Tongue (tissue), 1 donor: ENCODE measurements around the gene DHX38. TPM values are rescaled to one million over a fixed set of nuclear protein-coding genes. Genes with fewer than 3 reads are reported as not detected.

Source experiments
- total RNA-seq: library from RNA; depleted of rRNA; stranded (reverse); fragments of >200 nt; gene quantifications from one replicate; pipeline ENCODE4 v1.2.3, GENCODE V29; 2014

Gene DHX38
- total RNA-seq, 1 donor from 2014 or later = 54.2 TPM

Other genes with a start within 250 kb of the DHX38 start
- gene ATXN1L, start 247.9 kb upstream of the DHX38 start, total RNA-seq = 24.1 TPM
- 6.6 TPM for gene ZNF821, start 209.7 kb upstream of the DHX38 start, total RNA-seq
- gene IST1, start 198.3 kb upstream of the DHX38 start, total RNA-seq = 213 TPM
- 0.10 TPM for gene PKD1L3, start 93.4 kb upstream of the DHX38 start, total RNA-seq
- gene DHODH, start 85.1 kb upstream of the DHX38 start, total RNA-seq = 8.7 TPM
- 2.4 TPM for gene HP, start 39.3 kb upstream of the DHX38 start, total RNA-seq
- gene HPR, start 30.6 kb upstream of the DHX38 start, total RNA-seq = not detected
- gene TXNL4B, start 227 bp upstream of the DHX38 start, total RNA-seq = 8.2 TPM
- gene PMFBP1, start 78.3 kb downstream of the DHX38 start, total RNA-seq = 8.1 TPM